ENCODE data around the gene TBL3. TPM values are rescaled to one million over a fixed set of nuclear protein-coding genes. Genes with fewer than 3 reads are reported as not detected.

The TBL3 gene
- total and polyA plus RNA-seq, 4 donors: 23.9 to 58.8 (median 44.1) TPM

- Histone ChIP-seq H3K4me3 (no peak overlapping the region), H3K27ac (ENCODE audit: low read depth in 1 of 2, low read length in 1 of 2) (no peak overlapping the region), H3K4me1 (ENCODE audit: control insufficient read depth in 5 of 5, insufficient read depth in 5 of 5, low read length in 5 of 5) (peaks cover 3 to 14% (median 7%) of the 10 kb centered on the region in 5 donors), H3K27me3 (ENCODE audit: control insufficient read depth in 3 of 3, insufficient read depth in 3 of 3, low read length in 2 of 3) (peaks cover 0 to 30% (median 27%) of the 10 kb centered on the region in 3 donors), H3K36me3 (ENCODE audit: control insufficient read depth in 4 of 4, insufficient read depth in 4 of 4, low read length in 4 of 4) (peaks cover 0 to 15% (median 11%) of the 10 kb centered on the region in 4 donors), H3K9ac (ENCODE audit: insufficient read depth in 1 of 2, low read length in 2 of 2) (no peak overlapping the region), H3K9me3 (ENCODE audit: control insufficient read depth in 4 of 4, insufficient read depth in 3 of 4, low read length in 3 of 4) (no peaks in the 10 kb centered on the region)
- TF ChIP-seq, protein P1, sequence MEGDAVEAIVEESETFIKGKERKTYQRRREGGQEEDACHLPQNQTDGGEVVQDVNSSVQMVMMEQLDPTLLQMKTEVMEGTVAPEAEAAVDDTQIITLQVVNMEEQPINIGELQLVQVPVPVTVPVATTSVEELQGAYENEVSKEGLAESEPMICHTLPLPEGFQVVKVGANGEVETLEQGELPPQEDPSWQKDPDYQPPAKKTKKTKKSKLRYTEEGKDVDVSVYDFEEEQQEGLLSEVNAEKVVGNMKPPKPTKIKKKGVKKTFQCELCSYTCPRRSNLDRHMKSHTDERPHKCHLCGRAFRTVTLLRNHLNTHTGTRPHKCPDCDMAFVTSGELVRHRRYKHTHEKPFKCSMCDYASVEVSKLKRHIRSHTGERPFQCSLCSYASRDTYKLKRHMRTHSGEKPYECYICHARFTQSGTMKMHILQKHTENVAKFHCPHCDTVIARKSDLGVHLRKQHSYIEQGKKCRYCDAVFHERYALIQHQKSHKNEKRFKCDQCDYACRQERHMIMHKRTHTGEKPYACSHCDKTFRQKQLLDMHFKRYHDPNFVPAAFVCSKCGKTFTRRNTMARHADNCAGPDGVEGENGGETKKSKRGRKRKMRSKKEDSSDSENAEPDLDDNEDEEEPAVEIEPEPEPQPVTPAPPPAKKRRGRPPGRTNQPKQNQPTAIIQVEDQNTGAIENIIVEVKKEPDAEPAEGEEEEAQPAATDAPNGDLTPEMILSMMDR (IDR thresholded peaks at IDR 0.05; ENCODE audit: control extremely low read depth, extremely low read depth): no peak
- 1% methylated on average over 25 of the region's 25 CpGs; no CpG with 5 or more reads in 1 of the 2 donors for WGBS, 2 donors
- ATAC-seq (ENCODE audit: insufficient read depth, low FRiP score): no peak
- DNase-seq: no peak
Observed at GRCh38 chr16:1990101-1990350, 18.2 kb downstream of the TBL3 start.

- TF ChIP-seq, protein P1 (IDR thresholded peaks at IDR 0.05; ENCODE audit: control extremely low read depth, extremely low read depth): no peak
- no peak overlapping the region for H3K9ac ChIP-seq (ENCODE audit: insufficient read depth in 1 of 2, low read length in 2 of 2)
- DNase-seq (no peak), ATAC-seq (ENCODE audit: insufficient read depth, low FRiP score) (no peak)
- no peaks in the 10 kb centered on the region for H3K9me3 ChIP-seq (ENCODE audit: control insufficient read depth in 4 of 4, insufficient read depth in 3 of 4, low read length in 3 of 4)
- H3K27me3 ChIP-seq (ENCODE audit: control insufficient read depth in 3 of 3, insufficient read depth in 3 of 3, low read length in 2 of 3): peaks cover 0 to 30% (median 27%) of the 10 kb centered on the region in 3 donors
- H3K36me3 ChIP-seq (ENCODE audit: control insufficient read depth in 4 of 4, insufficient read depth in 4 of 4, low read length in 4 of 4): peaks cover 0 to 15% (median 12%) of the 10 kb centered on the region in 4 donors
- H3K4me3 ChIP-seq: no peak overlapping the region
- H3K27ac ChIP-seq (ENCODE audit: low read depth in 1 of 2, low read length in 1 of 2): no peak overlapping the region
- peaks cover 0 to 9% (median 6%) of the 10 kb centered on the region in 5 donors for H3K4me1 ChIP-seq (ENCODE audit: control insufficient read depth in 5 of 5, insufficient read depth in 5 of 5, low read length in 5 of 5)
- 3% methylated on average over 38 to 50 of the region's 50 CpGs for WGBS, 2 donors
Observed at GRCh38 chr16:1990351-1991134, 18.7 kb downstream of the TBL3 start.

GRCh38 chr16:1991135-1991551 lies 19.3 kb downstream of the TBL3 start:
- no peak overlapping the region for H3K9ac ChIP-seq (ENCODE audit: insufficient read depth in 1 of 2, low read length in 2 of 2)
- peaks cover 0 to 30% (median 27%) of the 10 kb centered on the region in 3 donors for H3K27me3 ChIP-seq (ENCODE audit: control insufficient read depth in 3 of 3, insufficient read depth in 3 of 3, low read length in 2 of 3)
- peaks cover 0 to 7% (median 6%) of the 10 kb centered on the region in 5 donors for H3K4me1 ChIP-seq (ENCODE audit: control insufficient read depth in 5 of 5, insufficient read depth in 5 of 5, low read length in 5 of 5)
- no peaks in the 10 kb centered on the region for H3K9me3 ChIP-seq (ENCODE audit: control insufficient read depth in 4 of 4, insufficient read depth in 3 of 4, low read length in 3 of 4)
- TF ChIP-seq, protein P1 (IDR thresholded peaks at IDR 0.05; ENCODE audit: control extremely low read depth, extremely low read depth): no peak
- H3K36me3 ChIP-seq (ENCODE audit: control insufficient read depth in 4 of 4, insufficient read depth in 4 of 4, low read length in 4 of 4): peaks cover 0 to 10% (median 7%) of the 10 kb centered on the region in 4 donors
- no peak overlapping the region for H3K4me3 ChIP-seq
- no peak for DNase-seq
- H3K27ac ChIP-seq (ENCODE audit: low read depth in 1 of 2, low read length in 1 of 2): no peak overlapping the region
- ATAC-seq (ENCODE audit: insufficient read depth, low FRiP score): no peak
- 2 to 5% methylated on average over 18 of the region's 18 CpGs for whole genome bisulfite sequencing, 2 donors
